COR-L47 (cell line): ENCODE data around the gene KDM1B.

ENCODE experiments used
- DNase-seq: peaks from one replicate; lab custom pipeline; 2025; lab: John Stamatoyannopoulos, UW

KDM1B gene, protein sequence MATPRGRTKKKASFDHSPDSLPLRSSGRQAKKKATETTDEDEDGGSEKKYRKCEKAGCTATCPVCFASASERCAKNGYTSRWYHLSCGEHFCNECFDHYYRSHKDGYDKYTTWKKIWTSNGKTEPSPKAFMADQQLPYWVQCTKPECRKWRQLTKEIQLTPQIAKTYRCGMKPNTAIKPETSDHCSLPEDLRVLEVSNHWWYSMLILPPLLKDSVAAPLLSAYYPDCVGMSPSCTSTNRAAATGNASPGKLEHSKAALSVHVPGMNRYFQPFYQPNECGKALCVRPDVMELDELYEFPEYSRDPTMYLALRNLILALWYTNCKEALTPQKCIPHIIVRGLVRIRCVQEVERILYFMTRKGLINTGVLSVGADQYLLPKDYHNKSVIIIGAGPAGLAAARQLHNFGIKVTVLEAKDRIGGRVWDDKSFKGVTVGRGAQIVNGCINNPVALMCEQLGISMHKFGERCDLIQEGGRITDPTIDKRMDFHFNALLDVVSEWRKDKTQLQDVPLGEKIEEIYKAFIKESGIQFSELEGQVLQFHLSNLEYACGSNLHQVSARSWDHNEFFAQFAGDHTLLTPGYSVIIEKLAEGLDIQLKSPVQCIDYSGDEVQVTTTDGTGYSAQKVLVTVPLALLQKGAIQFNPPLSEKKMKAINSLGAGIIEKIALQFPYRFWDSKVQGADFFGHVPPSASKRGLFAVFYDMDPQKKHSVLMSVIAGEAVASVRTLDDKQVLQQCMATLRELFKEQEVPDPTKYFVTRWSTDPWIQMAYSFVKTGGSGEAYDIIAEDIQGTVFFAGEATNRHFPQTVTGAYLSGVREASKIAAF

DNA sequence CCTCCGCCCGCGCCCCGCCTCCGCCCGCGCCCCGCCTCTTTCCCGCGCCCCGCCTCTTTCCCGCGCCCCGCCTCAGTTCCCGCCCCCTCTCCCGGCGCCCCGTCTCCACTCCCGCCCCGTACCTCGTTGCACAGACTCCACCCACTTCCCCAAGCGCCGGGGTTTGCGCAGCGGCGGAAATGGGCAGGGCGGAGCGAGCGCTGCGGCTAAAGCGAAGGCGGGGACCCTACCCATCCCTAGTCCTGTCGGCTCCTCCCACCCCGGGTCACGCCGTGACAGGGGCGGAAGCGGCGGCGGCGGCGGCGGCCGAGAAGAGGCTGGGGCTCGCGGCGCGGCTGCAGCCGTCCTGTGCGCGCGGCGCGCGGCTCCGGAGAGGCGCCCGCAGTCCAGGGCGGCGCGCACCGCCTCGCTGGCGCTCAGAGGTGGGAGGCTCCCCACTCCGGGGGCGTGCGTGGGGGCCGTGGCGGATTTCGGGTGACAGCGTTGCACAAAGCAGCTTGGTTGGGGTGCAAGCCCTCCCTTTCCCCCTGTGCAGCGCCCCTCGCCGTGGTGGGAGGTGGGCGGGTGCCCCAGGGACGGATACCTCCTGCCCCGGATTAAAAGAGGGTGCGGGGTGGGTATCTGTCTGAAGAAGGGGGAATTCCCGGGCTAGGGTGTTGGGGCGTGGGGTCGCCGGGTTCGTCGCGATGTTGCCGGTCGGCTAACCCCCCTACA lies at the start of gene KDM1B:
KDM1B (plus strand) TSS at position 273 of the 714 bp plus-strand sequence. CDS start 4,474 bp downstream, outside the sequence.
- DNase-seq, result peak; percentile 97

DNA sequence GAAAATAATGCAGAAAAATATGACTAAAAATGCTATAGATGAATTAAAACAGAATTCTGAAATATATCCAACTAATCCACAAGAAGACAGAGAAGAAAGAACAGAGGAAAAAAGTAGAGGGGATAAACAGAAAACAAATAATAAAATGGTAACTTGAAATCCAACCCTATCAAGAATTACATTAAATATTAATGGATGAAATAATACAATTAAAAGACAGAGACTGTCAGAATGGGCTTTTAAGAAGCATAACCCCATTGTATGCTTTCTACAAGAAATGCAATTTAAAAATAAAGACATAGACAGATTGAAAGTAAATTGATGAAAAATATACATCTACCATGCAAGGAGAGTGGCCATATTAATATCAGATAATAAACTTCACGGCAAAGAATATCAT lies 48.2 kb upstream of the KDM1B start:
- no peak for DNase-seq

DNA sequence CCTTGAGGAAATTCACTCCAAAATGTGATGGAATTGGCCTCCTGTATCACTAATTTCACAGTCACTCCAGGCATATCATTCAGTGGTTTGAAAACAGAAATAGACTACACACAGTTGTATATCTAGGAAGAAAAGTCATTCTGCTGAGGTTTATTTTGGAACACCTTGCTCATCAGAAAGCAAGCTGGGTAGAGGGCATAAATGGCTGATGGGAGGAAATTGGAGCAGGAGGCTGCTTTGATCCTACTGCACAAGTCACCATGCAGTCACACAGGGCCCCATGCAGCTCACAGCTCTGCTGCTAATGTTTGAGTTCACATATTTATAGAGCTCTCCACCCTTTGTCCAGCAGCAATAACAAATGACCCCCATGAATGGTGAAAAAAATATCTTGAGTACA lies 45.1 kb upstream of the KDM1B start:
- DNase-seq, result no peak

DNA sequence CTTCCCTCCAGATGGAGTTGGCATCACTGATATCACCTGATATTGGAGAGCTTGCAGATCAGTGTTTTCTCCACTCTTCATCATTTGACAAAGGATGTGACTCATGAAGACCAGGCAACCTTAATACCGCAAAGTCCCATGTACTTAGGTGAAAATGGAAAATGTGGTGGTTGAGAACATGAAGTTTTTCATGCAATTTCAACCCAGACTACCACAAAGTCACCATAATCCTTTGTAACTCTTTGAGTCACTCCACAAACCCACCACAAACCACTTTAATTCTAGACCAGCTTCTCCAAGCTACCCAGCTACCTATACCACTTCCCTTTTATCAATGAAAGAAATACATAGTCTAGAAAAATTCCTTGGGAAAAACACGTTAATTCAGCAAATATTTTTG lies 39.9 kb upstream of the KDM1B start:
- DNase-seq, result no peak

DNA sequence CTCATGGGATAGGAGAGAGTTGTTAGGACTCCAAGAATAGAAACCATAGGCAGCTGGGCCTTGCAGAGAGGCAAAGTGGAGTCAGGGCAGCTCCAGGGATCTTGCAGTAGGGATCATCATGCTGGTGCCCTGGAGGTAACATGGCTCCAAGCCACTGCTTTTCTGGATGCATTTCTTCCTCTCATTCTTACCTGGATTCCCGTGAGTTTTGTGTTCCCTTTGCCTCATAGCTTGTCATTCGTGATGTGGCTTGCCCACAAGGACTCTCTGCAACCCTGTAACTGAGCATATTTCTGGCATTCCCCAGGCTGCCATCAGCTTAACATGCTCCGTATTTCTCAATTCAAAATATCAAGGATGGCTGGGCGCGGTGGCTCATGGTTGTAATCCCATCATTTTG lies 38.1 kb upstream of the KDM1B start:
- no peak for DNase-seq

DNA sequence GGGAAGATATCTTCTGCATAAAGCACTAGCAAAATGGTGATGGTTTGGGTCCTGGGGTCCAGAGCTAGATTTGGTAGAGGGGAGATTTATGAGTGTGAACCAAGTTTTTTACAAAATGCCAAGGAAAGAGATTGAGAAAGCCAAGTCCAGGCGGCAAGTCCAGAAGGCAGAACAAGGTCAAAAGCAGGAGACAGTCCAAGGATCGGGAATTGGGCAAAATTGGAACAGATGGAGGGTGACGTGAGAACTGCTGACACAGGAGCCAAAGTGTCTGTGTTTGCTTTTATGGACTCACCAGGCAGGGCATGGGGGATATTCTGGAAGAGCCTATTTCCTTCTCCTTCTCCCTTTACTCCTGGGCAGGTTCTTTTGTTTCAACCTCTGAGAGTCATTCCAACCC lies 36.9 kb upstream of the KDM1B start:
- no peak for DNase-seq

DNA sequence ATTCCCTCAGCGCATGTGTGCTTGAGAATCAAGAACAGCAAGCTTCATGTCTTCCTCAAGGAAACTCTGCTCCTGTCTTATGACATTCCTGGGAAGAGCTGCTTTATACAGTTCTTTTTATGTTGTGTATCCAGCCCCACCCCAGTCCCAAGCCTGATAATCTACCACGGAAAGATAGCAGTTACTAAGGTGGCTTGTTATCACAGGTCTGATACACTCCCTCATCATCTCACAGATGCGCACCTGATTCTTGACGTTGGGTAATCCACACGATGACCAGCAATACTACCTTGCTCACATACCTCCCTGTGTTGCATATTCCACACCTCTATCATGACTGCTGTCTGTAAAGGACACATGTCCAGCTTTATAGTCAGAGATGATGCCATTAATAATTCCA lies 36.0 kb upstream of the KDM1B start:
- no peak for DNase-seq

DNA sequence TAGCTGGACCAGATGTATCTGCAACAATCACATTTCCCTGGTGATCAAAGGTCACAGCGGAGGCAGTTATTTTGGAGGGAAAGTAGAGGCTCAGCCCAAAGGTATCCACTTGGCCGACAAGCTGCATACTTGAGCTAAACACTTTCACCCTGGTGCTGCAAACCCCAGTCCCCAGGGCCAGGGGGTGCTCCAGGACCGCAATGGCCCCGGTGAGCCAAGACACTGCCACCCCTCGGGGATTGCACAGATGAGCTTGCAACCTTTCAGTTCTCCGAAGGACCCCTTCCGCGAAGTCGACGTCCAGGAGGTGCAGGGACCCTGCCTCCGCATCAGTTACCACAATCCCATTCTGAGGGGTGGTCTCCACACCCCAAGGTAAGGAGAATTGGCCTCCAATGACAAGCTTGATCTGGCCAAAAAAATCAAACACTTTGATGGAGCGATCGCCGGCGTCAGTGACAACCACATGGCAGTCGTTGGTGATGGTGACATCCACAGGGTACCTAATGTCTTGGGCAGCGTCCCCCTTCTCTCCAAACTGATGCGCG lies 33.6 kb upstream of the KDM1B start:
- no peak for DNase-seq

DNA sequence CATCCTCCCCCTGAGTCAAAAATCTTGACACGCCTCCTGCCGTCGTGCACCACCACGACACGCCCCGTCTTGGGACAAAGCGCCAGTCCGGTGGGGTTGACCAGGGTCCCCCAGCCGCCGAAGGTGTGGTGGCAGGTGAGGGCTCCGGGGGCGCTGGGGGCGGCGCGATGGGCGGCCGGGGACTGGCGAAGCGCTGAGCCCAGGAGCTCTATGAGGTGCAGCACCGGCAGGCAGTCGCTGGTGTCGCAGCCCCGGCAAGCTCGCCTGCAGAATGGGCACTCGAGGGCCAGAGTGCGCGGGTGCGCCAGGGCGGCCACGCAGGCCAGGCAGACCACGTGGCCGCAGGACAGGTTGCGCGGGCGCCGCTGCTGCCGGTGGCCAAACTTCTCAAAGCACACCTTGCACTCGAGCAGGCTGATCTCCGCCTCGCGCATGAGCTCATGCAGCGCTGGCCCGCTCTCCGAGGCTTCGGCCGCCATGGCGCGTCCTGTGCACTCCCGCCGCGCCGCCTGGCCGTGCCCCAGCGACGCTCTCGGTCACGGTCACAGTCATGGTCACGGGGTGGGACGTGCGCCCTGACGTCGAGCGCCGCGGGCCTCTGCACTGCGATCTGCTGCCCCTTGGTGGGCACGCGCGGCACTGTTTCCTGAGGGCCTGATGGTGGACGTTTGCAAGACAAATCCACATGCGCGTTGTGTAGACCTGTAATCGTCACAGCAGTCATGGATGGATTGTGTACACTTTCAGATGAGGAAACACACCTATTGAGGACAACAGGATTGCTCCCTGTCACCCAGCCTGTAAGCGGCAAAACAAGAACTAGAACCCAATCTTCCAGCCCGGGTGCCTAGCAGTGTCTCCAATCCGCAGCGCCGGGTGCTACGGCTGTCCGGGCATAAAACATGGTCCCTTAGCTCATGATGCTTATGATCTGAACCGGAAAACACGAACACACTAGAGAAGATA lies 32.8 kb upstream of the KDM1B start, which contains the start of gene NHLRC1:
NHLRC1 (minus strand) TSS at position 550 of the 966 bp plus-strand sequence; CDS start at position 479, 71 bp downstream.
- DNase-seq, result no peak

DNA sequence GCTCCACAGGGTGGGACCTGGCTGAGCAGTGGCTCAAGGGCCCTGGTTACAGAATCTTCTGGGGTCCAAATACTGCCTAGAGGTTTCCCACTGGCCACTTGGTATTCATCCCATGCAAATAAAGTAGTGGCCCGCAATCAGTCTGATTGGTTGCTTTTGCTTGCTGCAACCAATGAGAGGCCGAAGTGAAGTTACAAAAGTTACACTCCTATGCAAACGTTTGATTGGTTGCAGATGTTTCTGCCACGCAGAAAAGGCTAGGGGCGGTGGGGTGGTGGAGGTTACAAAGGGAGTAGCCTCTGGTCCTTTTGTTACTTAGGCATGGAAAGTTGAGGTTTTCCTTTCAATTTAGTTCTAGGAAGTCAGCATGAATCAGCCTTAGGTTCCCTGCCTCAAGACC lies 29.1 kb upstream of the KDM1B start:
- DNase-seq, result no peak

DNA sequence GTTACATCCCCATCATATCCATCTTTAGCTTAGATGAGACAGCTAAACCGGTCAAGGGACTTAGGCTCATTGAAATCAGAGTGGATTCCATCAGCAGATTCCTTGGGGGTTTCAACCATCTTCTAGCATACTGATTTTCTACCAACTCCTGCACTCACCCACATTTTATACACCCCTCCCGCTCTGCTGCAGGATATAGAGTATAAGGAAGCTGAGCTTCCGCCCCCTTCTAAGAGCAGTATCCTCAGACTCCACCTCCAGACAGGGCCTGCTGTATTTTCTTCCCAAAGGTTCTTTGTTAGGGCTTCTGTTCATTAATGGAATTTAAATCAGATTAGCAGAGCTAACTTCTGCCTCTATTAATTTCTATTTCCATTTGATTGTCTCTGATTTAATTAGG lies 22.9 kb upstream of the KDM1B start:
- no peak for DNase-seq

DNA sequence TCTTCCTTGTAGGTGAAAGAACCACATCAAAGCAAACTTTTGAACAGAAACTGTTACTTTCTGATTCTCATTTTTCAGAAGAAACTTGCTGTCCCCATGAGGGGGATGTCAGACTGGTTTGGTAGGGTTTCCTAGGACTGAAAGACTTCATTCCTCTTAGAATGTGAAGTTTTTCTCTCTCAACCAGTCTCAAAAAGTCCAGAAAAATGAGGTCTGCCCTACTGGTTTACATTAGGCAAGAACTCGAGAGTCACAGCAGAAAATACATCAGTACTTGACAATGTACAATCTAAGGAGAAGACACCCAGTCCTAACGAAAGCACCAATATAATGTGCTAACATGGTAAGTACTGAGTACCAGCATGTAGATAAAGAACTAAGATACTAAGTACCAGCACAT lies 20.1 kb upstream of the KDM1B start:
- no peak for DNase-seq

DNA sequence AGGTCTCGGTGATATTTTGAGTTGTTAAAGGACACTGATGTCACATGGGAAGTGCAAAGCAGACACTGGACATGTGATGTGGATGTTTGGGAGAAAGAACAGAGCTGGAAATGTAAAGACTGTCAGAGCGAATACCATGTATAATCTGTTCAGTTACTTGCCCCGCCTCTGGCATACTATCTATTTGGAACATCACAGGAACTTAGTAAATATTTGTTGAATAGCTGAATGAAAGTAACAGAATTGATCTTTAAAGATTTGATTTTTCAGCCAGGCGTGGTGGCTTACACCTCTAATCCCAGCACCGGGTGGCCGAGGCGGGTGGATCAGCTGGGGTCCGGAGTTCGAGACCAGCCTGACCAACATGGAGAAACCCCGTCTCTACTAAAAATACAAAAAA lies 19.0 kb upstream of the KDM1B start:
- DNase-seq, result no peak

DNA sequence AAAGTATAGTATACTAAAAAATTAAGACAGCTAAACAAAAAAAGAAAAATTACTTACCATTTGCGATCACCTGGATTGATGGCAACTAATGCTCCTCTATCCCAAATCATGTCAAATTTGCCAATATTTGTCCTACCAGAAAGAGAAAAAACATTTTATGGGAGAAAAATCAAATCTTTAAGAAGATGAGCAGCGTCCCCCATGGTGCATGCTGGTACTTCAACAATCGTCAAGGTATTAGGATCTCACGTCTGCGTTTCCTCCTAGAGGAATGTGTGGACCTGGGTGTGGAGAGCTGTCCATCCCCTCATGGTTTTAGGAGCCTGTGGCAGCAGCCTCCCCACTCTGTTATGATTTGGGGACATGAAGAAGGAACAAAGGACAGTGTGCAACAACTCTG lies 16.3 kb upstream of the KDM1B start:
- DNase-seq, result no peak

DNA sequence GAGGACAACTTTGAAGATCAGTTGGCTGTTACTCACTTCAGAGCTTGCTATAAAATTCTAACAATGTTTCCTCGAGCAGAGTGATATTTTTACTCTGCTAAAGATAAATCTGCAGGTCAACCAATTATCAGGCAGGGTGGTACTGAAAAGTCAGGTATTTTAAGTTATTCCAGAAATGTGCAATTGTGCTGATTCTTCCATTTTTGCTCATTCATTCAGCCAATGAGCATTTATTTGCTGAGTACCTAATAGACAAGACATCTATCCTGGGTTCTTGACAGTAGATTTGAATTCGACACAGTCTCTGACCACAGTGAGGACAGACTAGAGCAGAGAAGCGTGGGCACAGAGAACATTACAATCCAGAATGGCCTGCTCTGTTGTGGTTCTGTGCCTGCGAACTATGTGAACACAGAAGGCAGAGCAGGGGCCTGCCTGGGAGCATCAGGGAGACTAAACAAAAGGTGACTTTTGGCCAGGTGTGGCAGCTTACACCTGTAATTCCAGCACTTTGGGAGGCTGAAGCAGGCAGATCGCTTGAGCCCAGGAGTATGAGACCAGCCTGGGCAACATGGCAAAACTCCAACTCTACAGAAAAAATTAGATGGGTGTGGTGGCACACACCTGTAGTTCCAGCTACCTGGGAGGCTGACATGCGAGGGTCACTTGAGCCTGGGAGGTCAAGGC lies 15.1 kb upstream of the KDM1B start:
- DNase-seq, result no peak

DNA sequence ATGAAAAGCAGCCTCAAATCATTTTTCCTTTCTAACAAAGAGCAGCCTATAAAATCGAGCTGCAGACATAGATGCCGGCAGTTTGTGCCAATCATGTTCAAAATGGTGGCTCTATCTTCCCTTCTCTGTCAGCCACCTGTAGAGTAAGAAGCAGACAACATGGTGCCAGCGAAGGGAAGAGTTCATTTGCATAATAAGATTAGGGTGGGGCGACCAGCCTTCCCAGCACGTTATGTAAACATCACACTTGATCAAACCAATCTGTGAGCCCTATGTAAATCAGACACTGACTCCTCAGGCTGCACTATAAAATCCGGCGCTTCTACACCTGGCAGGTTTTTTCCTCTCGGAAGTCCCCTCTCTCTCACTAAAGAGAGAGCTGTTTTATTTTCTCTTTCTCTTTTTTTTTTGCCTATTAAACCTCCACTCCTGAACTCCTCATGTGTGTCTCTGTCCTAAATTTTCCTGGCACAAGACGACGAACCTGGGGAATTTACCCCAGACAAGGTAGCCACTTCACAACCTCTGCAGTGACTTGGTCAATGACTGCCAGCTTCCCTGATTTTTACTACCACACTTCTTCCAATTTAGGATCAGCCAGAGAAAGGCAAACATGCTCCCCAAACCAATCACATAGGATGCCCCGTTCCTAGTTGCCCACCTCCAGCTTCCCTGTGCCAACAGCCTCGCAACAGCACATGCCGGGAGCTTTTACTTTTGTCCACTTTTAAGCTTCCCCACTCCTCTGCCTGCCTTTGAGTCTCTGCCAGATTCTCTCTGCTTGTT lies 13.2 kb upstream of the KDM1B start:
- peak; percentile 90 for DNase-seq

DNA sequence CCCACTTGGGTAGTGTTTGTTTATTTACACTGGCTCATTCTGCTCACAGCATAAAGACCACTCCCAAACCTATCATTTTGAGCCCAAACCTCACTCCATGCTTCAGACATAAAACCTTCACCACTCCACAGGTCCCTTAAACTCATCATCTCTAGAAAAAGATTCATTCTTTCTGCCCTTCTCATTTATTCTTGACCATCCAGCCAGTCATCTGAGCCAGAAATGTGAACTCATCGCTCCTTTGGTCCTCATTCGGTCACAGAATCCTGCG lies 12.7 kb upstream of the KDM1B start:
- DNase-seq, result peak; percentile 63

DNA sequence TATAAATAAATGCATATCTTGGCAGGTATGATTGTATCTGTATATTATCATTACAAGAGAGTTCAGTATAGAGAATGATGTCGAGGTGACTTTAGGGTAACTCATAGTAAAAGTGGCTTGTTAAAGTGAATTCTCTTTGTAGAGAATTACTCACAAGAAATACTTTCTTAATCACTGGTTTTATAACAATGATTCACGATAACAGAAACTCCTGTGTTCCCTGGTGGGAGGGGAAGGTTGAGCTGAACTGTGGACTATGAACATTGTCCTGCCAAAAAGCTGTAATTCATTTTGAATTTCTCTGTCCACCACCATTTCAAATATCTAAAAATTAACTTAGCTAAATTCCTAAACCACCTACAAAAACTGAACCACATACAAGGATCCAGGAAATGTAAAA lies 8.1 kb upstream of the KDM1B start:
- no peak for DNase-seq

DNA sequence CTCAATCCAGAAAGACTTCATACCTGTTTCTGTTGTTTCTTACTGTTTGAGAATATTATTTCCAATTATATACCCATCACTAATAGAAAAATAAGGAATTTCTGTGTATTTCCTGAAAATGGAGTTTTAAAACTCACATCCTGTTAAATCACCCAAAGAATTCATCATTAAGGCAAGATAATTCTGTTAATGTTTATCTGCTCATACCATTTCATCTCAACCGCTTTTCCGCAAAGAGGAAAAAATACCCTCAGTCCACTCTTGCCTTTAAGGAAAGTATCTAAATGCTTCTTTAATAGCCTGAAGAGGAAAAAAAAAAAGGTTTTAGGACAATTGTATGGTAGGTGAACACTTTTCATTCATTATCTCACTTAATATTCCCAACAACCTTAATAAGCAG lies 7.6 kb upstream of the KDM1B start:
- no peak for DNase-seq
